ENCODE measurements around the gene FANCL. TPM values are rescaled to one million over a fixed set of nuclear protein-coding genes. Genes with fewer than 3 reads are reported as not detected.
"Not testable (repeated sequence)": the region's sequence is repeated elsewhere in the genome, so short reads cannot be mapped to it uniquely, and the experiment has no call there.

FANCL gene
- total and polyA plus RNA-seq, 9 of the 15 experiments (the other 6 are each of a cell fraction or from before 2014, with no cell fraction given), result 36.7 to 120 (median 58.5) TPM

DNA sequence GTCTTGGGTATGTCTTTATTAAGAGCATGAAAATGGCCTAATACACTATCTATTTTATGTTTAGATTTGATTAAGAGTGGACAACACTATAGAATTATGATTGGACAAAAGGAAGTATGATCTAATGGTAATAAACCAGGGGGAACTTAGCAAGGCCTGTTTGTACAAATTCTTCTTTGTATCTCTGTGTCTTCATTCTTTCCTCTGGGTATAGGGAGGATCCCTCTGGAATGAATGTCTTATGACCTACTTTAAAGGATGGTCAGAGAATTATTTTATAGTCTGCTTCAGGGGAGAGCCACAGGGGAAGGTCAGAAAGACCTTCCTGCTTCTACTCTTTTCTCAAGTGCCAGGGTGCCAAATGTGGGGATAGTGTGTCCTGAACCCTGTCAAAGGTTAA, 42.8 kb upstream of the FANCL start:
- no peak overlapping the region for H3K9ac ChIP-seq (ENCODE audit: insufficient read depth in 1 of 2, low read depth in 2 of 2, low read length in 2 of 2)
- ChIA-PET CTCF (ENCODE audit: low intra/inter-chr PET ratio) (no interaction called here), POLR2A (no interaction called here)
- FAIRE-seq, result no peak
- no peak overlapping the region for H3K4me3 ChIP-seq
- H3K9me1 ChIP-seq (ENCODE audit: control insufficient read depth, insufficient read depth, low read length), result no peaks in the 10 kb centered on the region
- DNase-seq (ENCODE audit: extremely low read depth in 1 of 4, low spot score in 3 of 4), result no peak
- no peaks in the 10 kb centered on the region for H3K4me1 ChIP-seq (replicated peaks in 1 of 2; ENCODE audit: control insufficient read depth in 2 of 2, insufficient read depth in 2 of 2, low read length in 2 of 2)
- H3K9me3 ChIP-seq (replicated peaks; ENCODE audit: control insufficient read depth, insufficient read depth, low read depth, low read length), result no peaks in the 10 kb centered on the region
- no peak overlapping the region for H3K27ac ChIP-seq (ENCODE audit: extremely low read depth, low read depth, low read length)
- TF ChIP-seq ZNF23 (CRISPR knock-in tag; IDR thresholded peaks at IDR 0.05) (no peak), RBM17 (IDR thresholded peaks at IDR 0.05; ENCODE audit: borderline replicate concordance, low read depth, low read length) (no peak), SRSF3 (IDR thresholded peaks at IDR 0.05; ENCODE audit: insufficient read depth, low read length) (no peak), PTRF (tag; IDR thresholded peaks at IDR 0.05) (no peak)
- no TSS peak for BruUV-seq (replicated peaks)
- H2AFZ ChIP-seq (ENCODE audit: low read depth, low read length), result no peak overlapping the region
- ATAC-seq, result no peak
- no peaks in the 10 kb centered on the region for H3K79me2 ChIP-seq (ENCODE audit: control insufficient read depth, insufficient read depth, low read length)
- no peak overlapping the region for H3K4me2 ChIP-seq (ENCODE audit: insufficient read depth, low read length)
- H3K27me3 ChIP-seq (ENCODE audit: control insufficient read depth in 2 of 2, insufficient read depth in 2 of 2, low read length in 2 of 2), result no peaks in the 10 kb centered on the region
- no peaks in the 10 kb centered on the region for H3K36me3 ChIP-seq (ENCODE audit: control insufficient read depth, insufficient read depth, low read length)
- intact Hi-C loops (cut with micrococcal nuclease), result no loop called here
- in situ Hi-C loops (cut with MboI), result no loop called here
- H4K20me1 ChIP-seq (replicated peaks; ENCODE audit: control insufficient read depth, insufficient read depth, low read length), result no peaks in the 10 kb centered on the region

DNA sequence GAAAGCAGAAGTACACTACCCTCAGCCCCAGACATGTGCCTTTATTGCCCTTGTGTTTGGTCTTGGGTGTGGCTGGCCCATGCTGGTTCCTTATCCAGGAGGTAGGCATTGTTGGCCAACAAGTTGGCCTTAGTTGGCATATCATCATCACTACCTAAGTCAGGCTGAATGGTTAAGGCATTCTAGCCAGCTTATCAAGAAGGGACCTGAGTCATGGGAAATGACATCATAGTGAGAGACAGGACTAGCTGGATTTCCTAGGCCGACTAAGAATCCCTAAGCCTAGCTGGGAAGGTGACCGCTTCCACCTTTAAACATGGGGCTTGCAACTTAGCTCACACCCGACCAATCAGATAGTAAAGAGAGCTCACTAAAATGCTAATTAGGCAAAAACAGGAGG, 34.0 kb upstream of the FANCL start:
- CTCF ChIA-PET (ENCODE audit: low intra/inter-chr PET ratio); H3K9me3 ChIP-seq (replicated peaks; ENCODE audit: control insufficient read depth, insufficient read depth, low read depth, low read length); BruUV-seq (replicated peaks); H3K4me3 ChIP-seq; H3K27me3 ChIP-seq (ENCODE audit: control insufficient read depth in 2 of 2, insufficient read depth in 2 of 2, low read length in 2 of 2); H3K79me2 ChIP-seq (ENCODE audit: control insufficient read depth, insufficient read depth, low read length); H3K27ac ChIP-seq (ENCODE audit: extremely low read depth, low read depth, low read length); FAIRE-seq; H4K20me1 ChIP-seq (replicated peaks; ENCODE audit: control insufficient read depth, insufficient read depth, low read length); H3K36me3 ChIP-seq (ENCODE audit: control insufficient read depth, insufficient read depth, low read length); POLR2A ChIA-PET; H3K4me1 ChIP-seq (replicated peaks in 1 of 2; ENCODE audit: control insufficient read depth in 2 of 2, insufficient read depth in 2 of 2, low read length in 2 of 2); H3K9ac ChIP-seq (ENCODE audit: insufficient read depth in 1 of 2, low read depth in 2 of 2, low read length in 2 of 2); H3K9me1 ChIP-seq (ENCODE audit: control insufficient read depth, insufficient read depth, low read length); intact Hi-C loops (cut with micrococcal nuclease); in situ Hi-C loops (cut with MboI); H3K4me2 ChIP-seq (ENCODE audit: insufficient read depth, low read length): not testable (repeated sequence)
- TF ChIP-seq FOSL1 (tag; conservative IDR thresholded peaks at IDR 0.05), result 0 out of 2 replicates have a peak, but pooled peaks have one; percentile 21
- peak; percentile 22; the same call in 1 of the 2 replicates for TF ChIP-seq JUND (IDR thresholded peaks at IDR 0.05; ENCODE audit: borderline replicate concordance, low read depth, low read length)
- TF ChIP-seq JUND (tag; IDR thresholded peaks at IDR 0.05; ENCODE audit: borderline replicate concordance, low read depth, low read length), result peak; percentile 43; the same call in 1 of the 3 replicates
- peak; percentile 37; the same call in 1 of the 2 replicates for TF ChIP-seq CREM (IDR thresholded peaks at IDR 0.05; ENCODE audit: low read depth)
- TF ChIP-seq C11orf30 (IDR thresholded peaks at IDR 0.05; ENCODE audit: low read depth), result peak; percentile 47; the same call in 1 of the 2 replicates
- TF ChIP-seq HMBOX1 (IDR thresholded peaks at IDR 0.05), result 0 out of 2 replicates have a peak, but pooled peaks have one; percentile 13
- peak; percentile 59; the same call in 1 of the 2 replicates for TF ChIP-seq ATF7 (IDR thresholded peaks at IDR 0.05)
- TF ChIP-seq, protein P1, sequence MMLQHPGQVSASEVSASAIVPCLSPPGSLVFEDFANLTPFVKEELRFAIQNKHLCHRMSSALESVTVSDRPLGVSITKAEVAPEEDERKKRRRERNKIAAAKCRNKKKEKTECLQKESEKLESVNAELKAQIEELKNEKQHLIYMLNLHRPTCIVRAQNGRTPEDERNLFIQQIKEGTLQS (IDR thresholded peaks at IDR 0.05), result peak; percentile 71
- TF ChIP-seq, protein P1 (CRISPR knock-in tag; conservative IDR thresholded peaks at IDR 0.05), result not testable (repeated sequence)
- TF ChIP-seq ZNF316 (IDR thresholded peaks at IDR 0.05), result peak; percentile 50
- H2AFZ ChIP-seq (ENCODE audit: low read depth, low read length), result peak overlapping the region; percentile 21; the same call in 1 of the 2 replicates
- 32% methylated on average over 2 of the region's 3 CpGs for WGBS (ENCODE audit: insufficient coverage, low coverage, missing lambda C conversion rate)
- ATAC-seq (peak; percentile 38; the same call in 2 of the 3 replicates), DNase-seq (ENCODE audit: extremely low read depth in 1 of 4, low spot score in 3 of 4) (peak in 1 of 4 experiments; percentile 7)

Measured in K562 (cell line).